WERI-Rb-1 (cell line): ENCODE measurements around the gene SDC3.
"Not testable (repeated sequence)": the region's sequence is repeated elsewhere in the genome, so short reads cannot be mapped to it uniquely, and the experiment has no call there.

Experiments
- DNase-seq: peaks from one replicate; pipeline ENCODE4 v3.0.0-alpha.2; 2020
- H3K27ac ChIP-seq: fragments of 250-450 bp; sonication (Bioruptor Pico); 2 replicates; pipeline ENCODE4 v1.5.1; 2020; ENCODE audit warnings: mild to moderate bottlenecking, moderate library complexity
- H3K27me3 ChIP-seq: fragments of 250-450 bp; sonication (Bioruptor Pico); 2 replicates; pipeline ENCODE4 v1.5.1; 2021; ENCODE audit warnings: mild to moderate bottlenecking, low read depth, moderate library complexity; ENCODE audit not compliant: insufficient read depth, severe bottlenecking
- H3K36me3 ChIP-seq: fragments of 250-450 bp; sonication (Bioruptor Pico); 2 replicates; pipeline ENCODE4 v1.5.1; 2020; ENCODE audit warnings: mild to moderate bottlenecking, moderate library complexity
- H3K4me3 ChIP-seq: 2 replicates; pipeline ENCODE4 v1.5.1; 2011; ENCODE audit warnings: low read depth, mild to moderate bottlenecking, control low read depth, low read length
- H3K9me3 ChIP-seq: fragments of 250-450 bp; sonication (Bioruptor Pico); 2 replicates; pipeline ENCODE4 v1.5.1; 2021; ENCODE audit warnings: mild to moderate bottlenecking, moderate library complexity; ENCODE audit not compliant: severe bottlenecking
- TF ChIP-seq, protein P1 (sequence below): IDR thresholded peaks from 2 replicates; pipeline ENCODE4 v1.5.1; 2011; ENCODE audit warnings: low read depth, mild to moderate bottlenecking, control low read depth, inconsistent platforms, low read length

Gene SDC3

DNA sequence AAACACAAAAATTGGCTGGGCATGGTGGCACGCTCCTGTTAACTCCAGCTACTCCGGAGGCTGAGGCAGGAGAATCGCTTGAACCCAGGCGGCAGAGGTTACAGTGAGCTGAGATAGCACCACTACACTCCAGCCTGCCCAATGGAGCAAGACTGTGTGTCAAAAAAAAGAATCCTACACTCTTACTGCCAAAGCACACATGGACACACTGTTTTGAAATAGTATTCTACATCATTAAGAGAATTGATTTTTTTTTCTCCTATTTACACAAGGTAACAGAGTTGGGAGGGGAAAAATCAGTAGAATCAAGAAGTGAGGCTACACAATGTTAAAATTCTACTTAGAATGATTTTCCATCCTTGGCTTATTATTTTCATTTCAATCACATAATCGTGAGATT is 42.1 kb upstream of the SDC3 start:
- no peak for DNase-seq
- Histone ChIP-seq H3K36me3 (peaks cover 82% of the 10 kb centered on the region), H3K4me3 (no peak overlapping the region), H3K27ac (no peak overlapping the region), H3K27me3 (no peaks in the 10 kb centered on the region), H3K9me3 (no peaks in the 10 kb centered on the region)
- TF ChIP-seq, protein P1, sequence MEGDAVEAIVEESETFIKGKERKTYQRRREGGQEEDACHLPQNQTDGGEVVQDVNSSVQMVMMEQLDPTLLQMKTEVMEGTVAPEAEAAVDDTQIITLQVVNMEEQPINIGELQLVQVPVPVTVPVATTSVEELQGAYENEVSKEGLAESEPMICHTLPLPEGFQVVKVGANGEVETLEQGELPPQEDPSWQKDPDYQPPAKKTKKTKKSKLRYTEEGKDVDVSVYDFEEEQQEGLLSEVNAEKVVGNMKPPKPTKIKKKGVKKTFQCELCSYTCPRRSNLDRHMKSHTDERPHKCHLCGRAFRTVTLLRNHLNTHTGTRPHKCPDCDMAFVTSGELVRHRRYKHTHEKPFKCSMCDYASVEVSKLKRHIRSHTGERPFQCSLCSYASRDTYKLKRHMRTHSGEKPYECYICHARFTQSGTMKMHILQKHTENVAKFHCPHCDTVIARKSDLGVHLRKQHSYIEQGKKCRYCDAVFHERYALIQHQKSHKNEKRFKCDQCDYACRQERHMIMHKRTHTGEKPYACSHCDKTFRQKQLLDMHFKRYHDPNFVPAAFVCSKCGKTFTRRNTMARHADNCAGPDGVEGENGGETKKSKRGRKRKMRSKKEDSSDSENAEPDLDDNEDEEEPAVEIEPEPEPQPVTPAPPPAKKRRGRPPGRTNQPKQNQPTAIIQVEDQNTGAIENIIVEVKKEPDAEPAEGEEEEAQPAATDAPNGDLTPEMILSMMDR = no peak

DNA sequence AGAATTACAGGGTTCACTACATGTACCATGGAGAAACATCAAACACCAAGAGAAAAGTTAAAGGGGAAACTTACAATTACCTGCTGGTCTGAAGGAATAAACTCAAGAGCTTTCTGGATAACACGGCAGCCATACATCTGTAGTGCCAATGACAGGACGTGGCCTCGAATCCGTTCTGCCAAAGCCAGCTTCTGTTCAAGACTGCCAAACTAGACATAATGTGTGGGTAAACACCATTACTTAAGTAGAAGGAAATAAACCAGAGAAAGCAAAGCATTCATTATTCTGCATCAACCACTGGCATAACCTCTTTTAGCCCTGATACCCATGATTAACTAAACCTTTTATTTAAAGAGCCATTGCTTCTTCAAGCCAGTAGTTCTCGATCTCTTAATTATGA is 41.5 kb upstream of the SDC3 start:
- Histone ChIP-seq H3K27me3 (no peaks in the 10 kb centered on the region), H3K4me3 (no peak overlapping the region), H3K27ac (no peak overlapping the region), H3K9me3 (no peaks in the 10 kb centered on the region), H3K36me3 (peaks cover 87% of the 10 kb centered on the region)
- no peak for DNase-seq
- TF ChIP-seq, protein P1 = no peak

DNA sequence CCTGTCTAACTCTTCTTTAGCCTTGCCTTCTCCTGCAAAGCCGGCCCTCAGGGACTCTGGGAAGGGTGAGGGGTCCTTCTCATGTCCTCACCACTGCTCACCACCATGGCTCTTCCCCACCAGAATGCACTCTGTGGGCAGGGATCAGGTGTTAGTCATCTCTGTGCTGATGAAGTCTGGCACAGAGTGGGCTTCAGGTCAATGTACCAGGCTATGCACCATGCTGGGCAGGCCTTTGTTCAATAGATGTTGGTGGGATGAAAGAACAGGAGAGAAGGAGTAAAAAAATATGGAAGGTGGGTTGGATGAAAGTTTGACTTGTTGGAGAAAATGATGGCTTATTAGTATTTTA is 40.9 kb upstream of the SDC3 start:
- not testable (repeated sequence) for H3K4me3 ChIP-seq, H3K9me3 ChIP-seq, DNase-seq, H3K27ac ChIP-seq, H3K27me3 ChIP-seq
- H3K36me3 ChIP-seq = peaks cover 88% of the 10 kb centered on the region

DNA sequence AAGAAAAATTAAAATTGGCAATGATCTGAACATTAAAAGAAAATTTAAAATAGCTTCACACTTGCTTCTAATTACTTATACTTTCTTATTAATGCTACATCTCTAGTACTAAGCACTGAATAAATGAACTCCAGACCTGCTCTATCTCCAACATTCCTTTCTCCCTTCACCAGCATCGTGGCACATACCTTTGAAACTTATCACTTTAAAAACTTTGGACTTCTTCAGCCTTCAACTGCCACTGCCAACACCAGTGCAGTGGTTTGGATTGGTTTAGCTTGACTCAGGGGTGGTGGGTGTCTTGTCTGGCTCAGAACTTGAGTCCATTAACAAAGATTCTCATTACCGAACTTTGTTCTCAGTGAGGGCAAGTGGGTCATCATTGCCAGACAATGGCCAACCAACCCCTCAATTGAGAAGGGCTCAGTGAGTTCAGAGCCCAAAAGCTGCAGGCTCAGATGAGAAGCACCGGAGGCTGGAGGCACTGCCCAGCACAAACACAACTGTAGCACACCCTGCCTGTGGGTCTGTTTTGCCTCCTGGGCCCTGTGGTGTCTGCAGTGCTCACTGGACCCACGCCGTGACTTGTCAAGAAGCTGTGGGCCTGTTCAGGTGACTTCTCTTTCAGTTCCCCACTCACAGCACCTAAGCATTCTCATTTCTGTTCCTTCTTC is 40.4 kb upstream of the SDC3 start:
- not testable (repeated sequence) for H3K27me3 ChIP-seq, H3K27ac ChIP-seq, H3K4me3 ChIP-seq, H3K9me3 ChIP-seq, DNase-seq
- H3K36me3 ChIP-seq = peaks cover 88% of the 10 kb centered on the region

DNA sequence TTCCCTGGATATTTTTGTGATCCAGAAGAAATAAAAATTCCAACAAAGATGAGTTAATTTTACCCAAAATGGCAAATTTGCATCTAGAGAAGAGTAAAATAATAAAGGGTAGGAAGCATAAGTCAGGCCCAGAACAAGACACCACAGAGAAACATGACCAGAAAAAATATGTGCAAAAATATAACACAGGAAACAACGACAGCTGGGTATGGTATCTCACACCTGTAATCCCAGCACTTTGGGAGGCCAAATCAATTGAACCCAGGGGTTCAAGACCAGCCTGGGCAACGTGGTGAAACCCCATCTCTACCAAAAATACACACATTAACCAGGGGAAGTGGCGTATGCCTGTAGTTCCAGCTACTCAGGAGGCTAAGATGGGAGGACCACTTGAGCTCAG is 39.7 kb upstream of the SDC3 start:
- no peak for DNase-seq
- peaks cover 88% of the 10 kb centered on the region for H3K36me3 ChIP-seq
- TF ChIP-seq, protein P1 = no peak

DNA sequence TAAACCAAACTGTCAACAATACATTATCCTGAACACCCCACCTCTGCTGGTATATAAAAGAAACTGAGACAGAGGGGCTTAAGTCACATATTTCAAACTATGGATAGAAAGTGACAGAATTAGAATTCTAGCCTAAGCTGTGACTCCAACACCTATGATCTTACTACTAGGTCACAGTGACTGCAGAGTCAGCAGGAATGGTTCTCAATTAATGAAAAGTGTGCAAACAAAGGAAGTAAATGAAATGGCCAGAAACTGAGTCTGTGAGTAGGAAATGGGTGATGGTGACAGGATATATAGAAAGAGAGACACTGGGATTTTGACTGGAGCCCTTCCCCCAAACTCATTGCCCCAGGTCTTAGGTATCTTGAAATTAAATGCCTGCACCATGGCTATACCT is 38.7 kb upstream of the SDC3 start:
- peaks cover 90% of the 10 kb centered on the region for H3K36me3 ChIP-seq
- TF ChIP-seq, protein P1 = no peak

More for the DNA sequence above, 39.7 kb upstream of the SDC3 start:
- no peak overlapping the region for H3K27ac ChIP-seq
- no peak overlapping the region for H3K4me3 ChIP-seq
- H3K27me3 ChIP-seq = no peaks in the 10 kb centered on the region
- no peaks in the 10 kb centered on the region for H3K9me3 ChIP-seq

DNA sequence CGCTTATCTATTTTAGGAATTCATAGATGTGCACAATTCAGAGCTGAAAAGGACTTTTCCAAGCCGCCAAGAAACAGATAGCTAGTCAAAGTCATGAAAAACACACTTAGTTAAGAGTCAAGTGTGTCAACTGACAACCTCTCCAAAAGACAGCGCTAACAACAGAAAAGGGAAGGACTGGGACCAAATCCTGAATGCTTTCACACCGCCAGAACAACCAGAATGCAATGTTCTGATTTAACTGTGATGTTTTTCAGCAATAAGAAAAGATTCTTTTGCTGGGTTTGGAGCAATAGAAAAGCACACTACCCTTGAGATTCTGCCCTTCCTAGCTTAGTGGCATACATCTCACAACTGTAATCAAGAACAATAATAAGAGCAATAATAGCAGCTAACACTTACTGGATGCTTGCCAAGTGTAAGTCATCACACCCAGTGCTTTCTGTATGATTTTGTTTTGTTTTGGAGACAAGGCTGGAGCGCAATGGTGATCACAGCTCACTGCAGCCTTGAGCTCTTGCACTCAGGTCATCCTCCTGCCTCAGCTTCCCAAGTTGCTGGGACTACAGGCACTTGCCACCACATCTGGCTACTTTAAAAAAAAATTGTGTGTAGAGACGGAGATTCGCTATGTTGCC is 33.9 kb upstream of the SDC3 start:
- DNase-seq = no peak
- H3K27ac ChIP-seq = no peak overlapping the region
- H3K36me3 ChIP-seq = peaks cover 94% of the 10 kb centered on the region
- TF ChIP-seq, protein P1 = no peak
- no peaks in the 10 kb centered on the region for H3K27me3 ChIP-seq
- H3K4me3 ChIP-seq = no peak overlapping the region
- no peaks in the 10 kb centered on the region for H3K9me3 ChIP-seq

More for the DNA sequence above, 38.7 kb upstream of the SDC3 start:
- Histone ChIP-seq H3K27me3 (no peaks in the 10 kb centered on the region), H3K27ac (no peak overlapping the region), H3K9me3 (no peaks in the 10 kb centered on the region), H3K4me3 (no peak overlapping the region)
- DNase-seq = no peak
